ENCODE results near the gene WFIKKN1. TPM values are rescaled to one million over a fixed set of nuclear protein-coding genes. Genes with fewer than 3 reads are reported as not detected.

WFIKKN1 gene
- total and polyA plus RNA-seq, 2 of the 13 experiments (the other 11 are each of a cell fraction or from before 2014, with no cell fraction given), result 1.7 to 4.9 TPM

GRCh38 chr16:610513-611381 is 20.0 kb upstream of the WFIKKN1 start (continued):
- TF ChIP-seq HNRNPLL (IDR thresholded peaks at IDR 0.05; ENCODE audit: low read depth, low read length, poor library complexity, severe bottlenecking), result peak; percentile 44
- no peak for TF ChIP-seq MAF1 (CRISPR knock-in tag; IDR thresholded peaks at IDR 0.05; ENCODE audit: borderline replicate concordance)
- no peak for TF ChIP-seq IRF9 (CRISPR knock-in tag; IDR thresholded peaks at IDR 0.05; ENCODE audit: borderline replicate concordance)
- no peak for TF ChIP-seq ZNF788 (CRISPR knock-in tag; IDR thresholded peaks at IDR 0.05; ENCODE audit: borderline replicate concordance)
- no peak for TF ChIP-seq ZNF672 (CRISPR knock-in tag; IDR thresholded peaks at IDR 0.05)
- TF ChIP-seq MXD3 (CRISPR knock-in tag; IDR thresholded peaks at IDR 0.05), result 0 out of 2 replicates have a peak, but pooled peaks have one; percentile 18
- TF ChIP-seq TEAD3 (CRISPR knock-in tag; optimal IDR thresholded peaks at IDR 0.05; ENCODE audit: borderline replicate concordance), result no peak
- TF ChIP-seq HMG20A (CRISPR knock-in tag; IDR thresholded peaks at IDR 0.05; ENCODE audit: borderline replicate concordance), result no peak
- TF ChIP-seq CREB3 (CRISPR knock-in tag; IDR thresholded peaks at IDR 0.05), result no peak
- TF ChIP-seq HNRNPK (IDR thresholded peaks at IDR 0.05; ENCODE audit: low read depth, low read length, poor library complexity, severe bottlenecking), result no peak
- no peak for TF ChIP-seq DRAP1 (CRISPR knock-in tag; IDR thresholded peaks at IDR 0.05)
- TF ChIP-seq YEATS4 (CRISPR knock-in tag; IDR thresholded peaks at IDR 0.05; ENCODE audit: borderline replicate concordance), result no peak
- TF ChIP-seq ZNF512B (CRISPR knock-in tag; IDR thresholded peaks at IDR 0.05; ENCODE audit: borderline replicate concordance), result no peak
- no peak for TF ChIP-seq HNRNPH1 (optimal IDR thresholded peaks at IDR 0.05; ENCODE audit: low read depth, low read length)
- no peak for TF ChIP-seq SKIL (CRISPR knock-in tag; IDR thresholded peaks at IDR 0.05; ENCODE audit: borderline replicate concordance)
- no peak for TF ChIP-seq SALL2 (CRISPR knock-in tag; IDR thresholded peaks at IDR 0.05)
- no peak for TF ChIP-seq ZNF564 (CRISPR knock-in tag; IDR thresholded peaks at IDR 0.05)
- no peak for TF ChIP-seq KLF15 (CRISPR knock-in tag; IDR thresholded peaks at IDR 0.05; ENCODE audit: borderline replicate concordance)
- no peak for TF ChIP-seq ZNF264 (CRISPR knock-in tag; IDR thresholded peaks at IDR 0.05)
- no peak for TF ChIP-seq THAP7 (CRISPR knock-in tag; IDR thresholded peaks at IDR 0.05)
